Activated CD4-positive, alpha-beta T cell treated with anti-CD3 and anti-CD28 coated beads, Interleukin-2, amount 50 U/mL, for 48 hours (primary cell): ENCODE measurements around the gene VCP.

ENCODE experiments used
- DNase-seq, 2 experiments: peaks; one replicate each; pipeline ENCODE4 v3.0.0-alpha.2; 2020

The VCP gene

DNA sequence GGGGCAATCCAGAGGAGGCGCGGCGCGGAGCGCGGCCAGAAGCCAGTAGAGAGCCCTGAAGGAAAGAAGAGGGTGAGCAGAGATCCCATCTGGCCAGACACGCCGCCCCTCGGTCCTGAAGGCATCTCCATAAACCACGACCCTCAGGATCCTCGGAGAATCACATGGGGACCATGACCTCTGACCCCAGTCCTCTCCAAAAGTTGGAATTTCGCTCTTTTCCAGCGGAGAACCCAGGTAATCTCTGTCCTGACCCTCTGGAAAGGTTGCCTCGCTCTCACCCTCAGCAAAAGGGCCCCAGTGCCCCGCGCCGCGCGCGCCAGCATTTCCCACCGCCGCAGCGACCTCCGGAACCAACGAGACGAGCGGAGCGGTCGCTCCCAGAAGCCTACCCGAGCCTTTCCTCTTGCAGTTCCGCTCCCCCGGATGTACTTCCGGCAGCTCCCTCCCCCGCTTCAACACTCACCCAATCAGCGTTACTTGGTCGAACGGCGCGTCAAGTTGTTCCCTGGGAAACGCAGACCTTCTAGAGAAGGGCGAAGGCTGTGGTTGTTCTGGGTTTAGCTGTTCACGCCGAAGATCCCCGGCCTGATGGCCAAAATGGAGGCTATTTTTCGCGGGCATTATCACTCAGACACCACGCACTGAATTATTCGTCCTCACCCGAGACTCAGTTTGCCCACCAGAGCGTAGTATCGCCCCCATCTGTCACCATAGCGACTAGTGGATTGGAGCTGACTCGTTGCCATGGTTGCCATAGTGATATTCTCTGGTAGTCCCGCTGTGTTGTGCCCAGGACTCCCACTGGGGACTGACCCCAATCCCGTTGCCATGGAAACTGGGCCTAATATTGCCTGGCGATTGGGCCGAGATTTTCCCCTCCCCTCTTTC, 30.6 kb upstream of the VCP start, which contains the start of gene STOML2:
Gene STOML2 (minus strand): TSS at position 363 of the 891 bp plus-strand sequence. CDS start 37 bp downstream, at position 326.
- DNase-seq, result peak; percentile 89 to 93

DNA sequence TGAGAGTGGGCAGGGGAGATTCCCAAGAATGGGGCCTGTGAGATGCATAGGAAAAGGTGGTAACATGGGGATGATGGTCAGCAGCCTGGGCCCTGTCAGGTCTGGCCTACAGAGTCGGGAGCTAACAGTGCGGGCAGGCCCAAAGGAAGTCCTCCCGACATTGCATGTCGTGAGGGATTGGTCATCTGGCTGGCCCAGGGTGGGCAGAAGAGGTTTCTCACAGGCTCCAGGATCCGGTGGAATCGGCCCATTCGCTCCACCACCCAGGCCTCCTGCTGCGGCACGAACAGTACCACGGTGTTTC, 30.0 kb upstream of the VCP start:
- DNase-seq, result peak in 1 of 2 experiments; percentile 16

DNA sequence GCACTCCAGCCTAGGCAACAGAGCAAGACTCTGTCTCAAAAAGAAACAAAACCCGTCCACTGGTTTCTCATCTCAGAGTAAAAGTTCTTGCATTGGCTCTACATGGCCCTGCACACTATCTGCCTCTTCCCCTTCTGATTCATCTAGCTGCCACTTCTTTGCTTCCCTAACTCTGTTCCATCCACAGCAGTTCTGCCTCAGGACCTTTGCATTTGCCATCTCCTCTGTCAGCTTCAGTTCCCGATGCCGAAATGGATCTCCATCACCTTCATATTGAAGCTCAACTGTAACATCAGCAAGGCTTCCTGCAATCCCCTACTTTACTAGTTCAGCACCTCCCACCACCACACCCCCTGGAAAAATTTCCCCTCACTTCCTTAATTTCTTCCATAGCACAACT, 25.1 kb upstream of the VCP start:
- no peak for DNase-seq

DNA sequence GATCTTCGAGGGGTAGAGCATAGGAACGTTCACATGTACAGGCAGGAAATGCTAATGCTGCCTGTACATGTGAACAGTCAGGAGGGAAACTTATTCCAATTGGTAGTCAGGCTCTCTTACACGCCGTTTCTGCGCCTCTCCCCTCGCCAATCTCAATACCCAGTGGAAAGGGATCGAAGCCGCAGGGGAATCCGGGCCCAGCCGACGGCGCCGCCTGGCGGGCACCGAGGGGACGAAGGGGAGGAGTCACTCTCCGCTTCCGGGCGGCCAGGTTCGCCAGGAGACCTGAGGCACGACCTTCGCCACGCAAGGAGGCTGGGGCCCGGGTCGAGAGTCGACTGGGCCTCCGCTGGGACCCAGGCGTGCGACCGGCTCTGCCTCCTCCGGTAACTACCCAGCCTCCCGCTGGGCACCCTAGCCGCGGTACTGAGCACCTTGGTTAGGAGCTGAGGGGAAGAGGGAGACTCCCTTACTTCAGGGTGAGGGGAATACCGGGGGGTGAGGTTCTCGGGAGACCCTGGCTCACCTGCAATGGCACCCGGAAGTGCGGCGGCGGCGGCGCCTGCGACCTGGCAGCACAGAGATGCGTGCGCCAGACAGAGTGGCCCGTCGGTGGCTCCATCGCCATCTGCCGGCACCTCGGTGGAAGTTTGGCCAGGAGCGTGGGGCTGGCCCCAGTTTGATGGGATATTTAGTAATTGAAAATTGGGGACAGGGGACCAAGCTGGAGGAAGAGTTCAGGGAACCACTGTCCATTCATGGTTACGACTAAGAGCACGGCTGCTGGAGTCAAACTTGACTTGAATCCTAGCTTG, 23.8 kb upstream of the VCP start, which contains the start of gene PIGO:
Gene PIGO (minus strand): TSS at position 557 of the 815 bp plus-strand sequence. CDS start 1,026 bp downstream, outside the sequence.
- peak; percentile 89 to 92 for DNase-seq

DNA sequence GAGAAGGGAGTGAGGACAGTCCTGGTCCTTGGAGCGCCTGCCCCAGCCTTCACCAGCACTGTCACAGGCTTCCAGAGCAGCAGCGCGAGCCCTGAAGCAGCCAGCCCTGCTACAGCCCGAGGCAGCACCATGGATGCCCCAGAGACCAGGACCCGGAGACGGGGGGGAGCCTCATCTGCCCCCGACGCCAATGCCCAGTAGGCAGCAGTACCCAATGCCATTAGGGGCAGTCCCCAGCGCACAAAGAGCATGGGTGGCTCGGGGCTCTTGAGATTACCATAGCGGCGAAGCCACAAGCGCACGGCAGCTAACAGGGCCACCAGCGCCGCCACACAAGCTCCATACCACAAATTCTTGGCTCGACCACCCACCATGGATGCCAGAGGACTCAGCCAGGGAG, 19.1 kb upstream of the VCP start:
- DNase-seq, result no peak

DNA sequence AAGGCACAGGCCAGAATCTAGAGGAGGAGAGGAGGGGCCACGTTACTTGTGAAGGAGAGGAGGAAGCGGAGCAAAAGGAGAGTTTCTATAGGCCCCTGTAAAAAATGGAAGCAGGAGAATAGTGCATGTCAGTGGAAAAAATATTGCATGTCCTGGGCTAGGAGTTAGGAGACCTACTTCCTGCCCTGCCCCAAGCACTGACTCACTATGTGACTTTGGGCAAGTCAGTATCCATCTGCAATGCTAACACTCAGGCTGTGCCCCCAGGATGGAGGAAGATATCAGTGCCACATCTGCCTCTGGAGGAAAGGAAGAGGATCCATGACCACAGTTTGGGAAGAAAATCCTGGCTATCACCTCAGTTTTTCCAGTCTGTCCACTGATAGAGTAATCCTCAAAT, 17.0 kb upstream of the VCP start:
- DNase-seq, result no peak

DNA sequence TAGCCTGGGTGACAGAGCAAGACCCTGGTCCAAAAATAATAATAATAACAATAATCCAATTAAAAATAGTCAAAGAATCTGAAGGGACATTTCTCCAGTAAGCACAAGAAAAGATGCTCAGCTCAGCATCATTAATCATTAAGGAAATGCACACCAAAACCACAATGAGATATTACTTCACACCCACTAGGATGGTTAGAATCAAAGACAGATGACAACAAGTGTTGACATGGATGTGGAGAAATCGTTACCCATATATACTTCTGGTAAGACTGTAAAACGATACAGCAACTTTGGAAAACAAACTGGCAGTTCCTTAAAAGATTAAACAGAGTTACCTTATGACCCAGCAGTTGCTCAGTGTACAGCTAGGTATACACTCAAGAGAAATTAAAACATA, 12.7 kb upstream of the VCP start:
- no peak for DNase-seq

DNA sequence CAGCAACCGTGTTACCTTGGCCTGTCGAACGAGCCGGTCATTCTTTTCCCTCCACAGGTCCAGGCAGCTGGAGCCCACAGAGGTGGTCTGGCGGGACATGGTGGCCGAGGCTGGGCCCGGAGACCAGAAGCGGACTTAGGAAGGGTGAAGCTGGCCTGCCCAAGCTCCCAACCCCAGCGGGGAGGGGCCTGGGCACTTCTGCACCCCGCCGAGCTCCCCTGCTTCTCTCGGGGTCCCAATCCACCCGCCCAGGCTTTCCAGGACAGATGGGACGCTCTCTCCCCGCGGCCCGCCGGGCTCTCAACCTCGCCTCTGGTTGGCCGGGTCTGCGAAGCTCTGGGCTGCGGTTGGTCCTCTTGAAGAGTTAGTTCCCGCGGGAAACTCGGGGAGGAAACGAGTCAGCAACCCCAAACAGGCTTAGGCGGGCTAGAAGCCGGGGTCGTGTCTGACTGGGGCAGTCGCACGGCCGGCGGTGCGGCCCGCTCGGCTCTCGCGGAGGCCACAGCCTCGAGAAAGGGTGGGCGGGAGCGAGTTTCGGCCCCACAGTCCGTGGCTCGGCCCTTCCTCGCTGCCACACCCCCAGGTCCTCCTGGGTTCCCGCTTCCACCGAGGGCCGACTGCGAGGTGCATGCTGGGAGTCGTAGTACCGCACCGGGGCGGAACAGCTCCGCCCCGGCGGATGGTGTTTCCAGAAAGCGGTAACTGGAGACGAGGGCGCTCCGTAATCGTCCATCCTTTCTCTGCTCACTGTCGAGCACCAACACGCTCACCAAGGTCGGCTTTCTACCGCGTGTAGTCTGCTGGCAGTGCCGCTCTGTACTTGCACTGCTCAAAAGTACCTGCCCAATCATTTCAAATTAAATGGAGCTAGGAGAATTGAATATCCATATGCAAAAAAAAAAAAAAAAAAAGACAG, 7.3 kb upstream of the VCP start, which contains the start of gene FANCG:
Gene FANCG (minus strand): TSS at position 517 of the 916 bp plus-strand sequence. CDS start 418 bp downstream, at position 99.
- peak; percentile 86 to 89 for DNase-seq

DNA sequence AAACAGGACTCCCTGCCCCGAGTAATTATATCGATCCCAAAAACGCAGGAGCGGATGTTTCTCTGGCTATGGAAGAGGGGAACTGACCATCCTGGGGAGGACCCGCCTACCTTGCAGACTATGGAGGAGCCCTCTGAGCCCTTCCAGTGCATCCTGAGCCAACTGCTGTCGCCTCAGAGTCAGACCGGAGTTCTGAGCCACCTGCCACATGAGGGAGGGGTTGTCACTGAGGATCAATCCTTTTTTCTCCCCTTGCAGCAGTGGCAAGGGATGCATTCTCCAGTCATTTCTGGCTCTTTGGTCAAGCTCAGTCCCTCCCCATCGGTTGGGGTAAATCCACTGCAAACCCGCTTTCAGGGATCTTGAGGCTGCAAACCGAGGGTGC, 6.6 kb upstream of the VCP start:
- DNase-seq, result peak; percentile 15 to 26

DNA sequence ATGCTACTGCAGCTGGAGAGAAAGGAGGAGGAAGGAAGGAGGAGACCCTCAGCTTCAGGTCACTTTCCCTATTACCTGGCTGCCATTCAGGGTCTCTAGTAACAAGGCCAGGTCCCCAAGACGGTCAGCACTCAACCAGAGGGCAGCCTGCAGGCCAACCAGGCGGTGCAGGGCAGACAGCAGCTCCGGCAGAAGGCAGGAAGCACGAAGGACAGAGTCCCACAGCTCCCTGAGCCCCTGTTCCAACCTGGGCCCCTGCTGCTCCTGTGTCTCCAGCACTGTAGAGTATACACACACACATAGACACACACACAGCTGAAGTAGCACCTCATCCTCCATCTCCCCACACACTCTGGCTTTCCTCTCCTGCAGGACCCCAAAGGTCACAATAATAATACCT, 5.6 kb upstream of the VCP start:
- no peak for DNase-seq

DNA sequence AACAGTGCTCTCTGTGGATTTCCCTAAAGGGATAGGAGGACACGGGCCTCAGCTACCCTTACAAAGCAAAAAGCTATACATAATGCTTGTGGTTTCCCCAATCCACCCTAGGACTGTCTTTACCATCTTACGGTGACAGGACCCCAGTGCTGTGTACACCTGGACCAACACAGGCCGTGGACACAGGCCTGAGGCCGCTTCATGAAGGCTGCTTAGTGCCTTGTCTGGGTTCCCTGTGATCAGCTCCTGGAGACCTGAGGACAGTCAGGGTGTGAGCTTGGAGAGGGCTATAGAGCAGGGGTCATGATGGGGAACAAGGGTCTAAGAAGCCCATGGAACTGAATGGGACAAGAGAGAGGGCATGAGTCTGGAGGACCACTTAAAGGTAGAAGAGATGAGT, 4.4 kb upstream of the VCP start:
- DNase-seq, result no peak

DNA sequence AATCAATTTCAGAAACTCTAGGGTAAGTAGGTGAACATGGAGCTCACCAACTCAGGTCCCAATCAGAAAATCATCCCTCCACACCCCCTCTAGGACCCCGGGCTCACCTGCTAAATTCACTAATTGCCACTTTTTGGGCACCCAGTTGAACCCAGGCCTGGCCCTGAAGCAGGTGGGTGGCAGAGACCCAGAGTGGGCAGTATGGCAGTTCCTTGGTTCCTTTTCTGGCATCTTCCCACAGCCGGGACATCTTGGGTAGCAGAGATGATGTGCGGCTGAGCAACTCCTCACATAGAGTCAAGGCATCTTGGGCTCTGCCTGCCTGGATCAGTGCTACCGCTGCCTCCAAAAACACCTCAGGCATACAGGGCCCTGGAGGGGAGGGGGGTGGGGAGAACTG, 2.9 kb upstream of the VCP start:
- DNase-seq, result no peak

DNA sequence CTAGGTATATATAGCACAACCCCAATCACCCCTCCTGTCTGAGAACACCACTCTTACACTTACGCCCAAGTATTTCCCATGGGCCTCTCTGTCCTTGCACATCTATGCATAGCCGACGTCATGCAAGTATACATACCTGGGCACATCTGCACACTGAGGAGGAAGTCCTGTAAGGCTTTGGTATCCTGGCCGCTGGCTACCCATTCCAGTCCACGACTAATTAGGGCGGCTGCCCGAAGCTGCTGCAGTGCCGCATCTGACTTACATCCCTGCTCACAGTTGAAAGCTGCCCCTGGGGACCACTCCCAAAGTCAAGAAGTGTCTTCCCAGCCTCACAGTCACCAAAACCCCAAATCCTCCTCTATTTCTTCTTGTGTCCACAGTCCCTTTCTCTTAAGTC, 2.4 kb upstream of the VCP start:
- DNase-seq, result no peak

DNA sequence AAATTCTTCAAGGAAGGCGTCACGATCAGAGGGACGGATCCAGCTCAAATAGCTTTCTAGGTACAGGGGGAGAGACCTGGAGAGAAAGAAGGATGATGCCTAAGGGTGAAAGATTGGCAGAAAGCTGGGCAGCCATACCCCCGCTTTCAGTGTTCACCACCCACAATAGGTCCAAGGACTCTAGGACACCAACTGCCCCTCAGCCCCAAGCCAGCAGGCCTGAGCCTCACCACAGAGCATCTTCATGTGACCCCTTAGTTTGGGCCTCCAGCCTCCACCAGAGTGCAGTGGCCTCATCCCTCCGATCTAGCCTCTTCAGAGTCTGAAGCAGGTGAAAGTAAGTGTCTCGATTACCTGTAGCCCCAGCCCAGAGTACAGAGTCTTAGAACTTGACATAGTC, 1.7 kb upstream of the VCP start:
- DNase-seq, result no peak

DNA sequence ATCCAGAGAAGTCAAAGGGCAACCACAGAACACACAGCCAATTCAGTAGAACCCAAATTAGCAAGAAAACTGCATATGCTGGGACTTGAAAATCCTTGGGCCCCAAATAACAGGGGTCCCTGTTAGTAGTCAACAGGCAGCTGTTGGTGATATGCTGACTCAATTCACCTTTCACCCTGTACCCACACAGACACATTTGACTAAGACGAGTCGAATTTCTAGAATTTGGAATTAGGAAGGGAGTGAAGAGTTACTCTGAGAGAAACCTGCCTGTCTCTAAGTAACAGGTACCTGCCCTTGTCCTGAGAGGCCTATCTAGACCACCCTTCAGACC, 821 bp upstream of the VCP start:
- DNase-seq, result no peak

DNA sequence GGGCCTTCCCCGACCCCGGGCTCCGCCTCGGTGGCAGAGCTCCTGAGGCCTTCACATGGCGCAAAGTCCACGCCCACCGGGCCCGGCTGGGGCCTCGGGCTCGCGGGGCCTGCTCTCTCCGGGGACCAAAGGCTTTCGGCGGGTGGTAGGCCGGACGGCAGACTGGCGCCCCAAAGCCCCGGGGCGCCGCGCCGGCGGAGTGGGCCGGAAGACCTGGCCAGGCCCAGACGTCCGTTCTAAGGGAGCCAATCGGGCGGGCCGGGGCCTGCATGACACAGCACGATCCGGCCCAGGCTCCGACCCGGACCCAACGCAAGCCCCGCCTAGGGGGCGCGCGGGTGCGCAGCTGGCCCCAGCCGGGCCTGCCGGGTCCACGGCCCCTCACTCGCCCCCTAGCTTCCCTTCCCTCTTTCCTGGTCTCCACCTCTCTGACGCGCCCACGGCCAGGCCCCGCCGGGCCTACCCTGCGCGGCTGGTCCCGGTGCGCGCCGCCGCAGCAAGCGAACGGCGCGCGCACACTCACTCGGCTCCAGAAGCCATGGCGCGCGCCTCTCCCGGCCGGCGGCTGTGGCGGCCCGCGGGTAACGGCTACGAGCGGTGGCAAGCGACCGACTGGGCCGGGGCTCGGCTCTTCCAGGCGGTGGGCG, 488 bp downstream of the VCP start:
- DNase-seq, result peak; percentile 71 to 76

DNA sequence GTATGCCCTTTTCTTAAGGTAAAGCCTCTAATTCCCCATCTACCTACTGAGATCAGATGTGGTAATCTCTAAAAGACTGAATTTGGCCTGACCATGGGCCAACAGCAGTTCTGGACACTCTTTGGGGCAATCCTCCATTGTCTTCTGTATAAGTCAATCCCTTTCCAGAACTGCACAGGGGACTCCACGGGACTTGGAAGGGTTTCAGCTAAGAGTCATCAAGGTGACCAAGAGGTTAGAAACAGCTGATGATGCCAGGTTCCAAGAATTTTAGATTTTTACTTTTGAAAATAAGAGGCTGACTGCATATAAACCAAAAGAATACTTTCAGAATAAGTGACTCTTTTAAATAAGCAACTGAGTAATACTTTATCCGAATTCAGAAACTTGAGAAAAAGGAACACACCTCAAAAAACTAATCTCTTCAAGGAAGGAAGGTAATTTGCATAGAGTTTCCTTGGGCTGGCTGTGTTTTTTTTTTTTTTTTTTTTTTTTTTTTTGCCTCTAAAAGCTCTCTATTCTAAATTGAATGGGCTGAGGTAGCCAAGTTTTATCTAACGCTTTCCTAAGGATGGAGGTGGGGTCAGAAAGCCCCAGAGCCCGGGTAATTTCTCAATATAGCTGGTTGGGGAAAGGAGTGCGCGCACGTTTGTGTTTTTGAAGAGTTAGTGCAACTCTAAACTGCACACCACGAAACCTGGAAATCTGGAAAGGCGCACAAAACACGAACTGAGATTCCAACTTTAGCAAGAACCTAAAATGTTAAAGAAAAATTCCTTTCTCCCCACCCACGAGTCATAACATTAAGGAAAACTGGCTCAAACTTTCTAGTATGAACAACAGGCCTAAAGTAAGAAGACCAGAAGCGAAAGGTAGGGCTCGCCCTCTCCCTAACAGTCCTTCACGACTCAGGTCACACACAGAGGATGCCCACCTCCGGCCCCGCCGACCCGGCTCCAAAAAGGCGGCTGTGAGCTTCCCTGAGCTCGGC, 1.3 kb downstream of the VCP start:
- DNase-seq, result peak in 1 of 2 experiments; percentile 15

DNA sequence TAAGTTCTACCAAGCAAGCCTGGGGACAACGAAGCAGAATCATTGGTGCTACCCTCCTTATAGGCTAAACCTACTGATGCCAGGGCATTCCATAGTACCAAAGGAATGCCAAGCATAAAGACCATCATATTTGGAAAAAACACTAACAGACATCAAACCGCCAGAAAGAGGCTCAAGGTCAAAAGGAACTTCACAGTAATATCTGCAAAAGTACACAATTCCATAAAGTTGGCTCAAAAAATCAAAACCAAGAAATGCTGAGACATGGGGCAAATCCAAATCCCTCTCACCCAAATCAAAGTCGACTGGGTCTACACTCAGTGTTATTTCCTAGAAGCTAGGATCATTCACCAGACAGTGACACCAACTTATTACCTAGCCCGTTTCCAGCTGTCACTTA, 3.4 kb downstream of the VCP start:
- no peak for DNase-seq

DNA sequence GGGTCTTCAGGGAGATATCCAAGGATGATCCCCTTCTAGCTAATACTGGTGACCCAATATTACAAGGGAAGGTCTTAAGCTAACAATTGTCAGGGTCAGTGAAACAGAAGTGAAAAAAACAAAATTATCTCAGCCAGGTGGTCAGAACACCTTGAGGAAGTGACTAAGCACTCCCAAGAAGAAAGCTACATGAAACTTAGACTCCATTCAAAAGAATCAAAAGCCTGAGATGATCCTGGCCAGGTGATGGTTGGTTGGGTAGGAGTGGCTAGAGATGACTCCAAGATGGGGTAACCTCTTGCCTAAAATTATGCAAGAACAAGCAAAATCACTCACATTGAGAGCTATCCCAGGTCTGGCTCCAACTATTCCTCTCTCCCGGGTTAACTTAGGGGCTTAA, 5.4 kb downstream of the VCP start:
- DNase-seq, result no peak

DNA sequence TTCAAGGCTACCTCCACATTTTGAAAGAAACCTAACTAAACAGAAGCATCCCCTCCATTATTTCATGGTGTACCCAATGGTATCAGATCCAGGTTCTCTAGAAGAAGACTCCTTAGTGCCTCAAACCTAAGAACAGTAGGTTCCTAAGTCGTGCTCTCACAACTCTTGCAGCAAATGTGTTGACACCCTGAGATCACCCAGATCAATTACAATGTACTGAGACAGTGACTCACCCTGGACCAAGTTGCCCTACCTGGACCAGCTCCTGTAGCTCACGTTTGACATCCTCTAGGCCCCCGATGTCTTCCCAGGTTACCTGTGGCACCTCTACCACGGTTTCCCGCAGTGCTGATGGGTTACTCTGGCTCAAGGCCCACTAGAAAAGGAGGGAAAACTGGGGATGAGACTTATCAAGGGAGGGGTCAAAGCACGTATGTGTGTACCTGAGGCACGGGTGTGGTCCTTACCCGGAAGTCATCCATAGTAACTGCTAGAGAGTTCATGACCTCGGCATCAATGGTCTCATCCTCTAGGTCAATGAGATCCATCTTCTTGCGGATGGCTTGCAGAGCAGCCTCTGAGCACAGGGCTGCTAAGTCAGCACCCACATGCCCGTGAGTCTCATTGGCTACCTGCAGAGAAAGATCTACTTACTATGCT, 11.7 kb downstream of the VCP start:
- DNase-seq, result no peak

DNA sequence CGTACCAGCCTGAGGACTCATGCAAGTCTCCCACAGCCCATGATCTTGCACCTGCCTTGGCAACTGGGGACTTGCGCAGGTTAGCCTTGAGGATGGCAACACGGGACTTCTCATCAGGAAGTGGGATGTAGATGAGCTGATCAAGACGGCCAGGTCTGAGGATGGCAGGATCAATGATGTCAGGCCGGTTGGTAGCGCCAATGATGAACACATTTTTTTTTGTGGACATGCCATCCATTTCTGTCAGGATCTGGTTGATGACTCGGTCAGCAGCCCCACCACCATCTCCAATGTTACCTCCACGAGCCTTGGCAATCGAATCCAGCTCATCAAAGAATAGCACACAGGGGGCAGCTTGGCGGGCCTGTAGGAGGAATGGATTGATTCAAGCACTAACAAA, 13.0 kb downstream of the VCP start:
- DNase-seq, result no peak
